ENCODE measurements around the gene AGO3.

GRCh38 chr1:36092798-36093185 is 161.9 kb downstream of the AGO3 start:
- TF ChIP-seq LCORL (IDR thresholded peaks at IDR 0.05) (no peak), LCORL (CRISPR knock-in tag; IDR thresholded peaks at IDR 0.05) (no peak), PCBP1 (IDR thresholded peaks at IDR 0.05; ENCODE audit: borderline replicate concordance, low read depth, low read length) (no peak), MLX (CRISPR knock-in tag; IDR thresholded peaks at IDR 0.05) (no peak), RFX5 (IDR thresholded peaks at IDR 0.05; ENCODE audit: low read depth, low read length) (no peak), TAF1 (CRISPR knock-in tag; IDR thresholded peaks at IDR 0.05) (no peak), ZNF720 (CRISPR knock-in tag; IDR thresholded peaks at IDR 0.05) (no peak), RARA (CRISPR knock-in tag; IDR thresholded peaks at IDR 0.05) (no peak), MYPOP (CRISPR knock-in tag; IDR thresholded peaks at IDR 0.05) (no peak), GABPB1 (CRISPR knock-in tag; IDR thresholded peaks at IDR 0.05) (no peak), CTCF (CRISPR knock-in tag; IDR thresholded peaks at IDR 0.05) (no peak), ZNF672 (CRISPR knock-in tag; IDR thresholded peaks at IDR 0.05) (no peak), POLR2AphosphoS5 (IDR thresholded peaks at IDR 0.05; ENCODE audit: low read depth, low read length) (no peak)
